Endothelial cell (in vitro differentiated cells): Measurements from ENCODE around the gene COPB2. TPM values are rescaled to one million over a fixed set of nuclear protein-coding genes. Genes with fewer than 3 reads are reported as not detected.

ENCODE experiments used
- DNase-seq: peaks from one replicate; pipeline ENCODE4 v3.0.0; 2021; ENCODE audit warnings: low spot score
- H3K27ac Mint-ChIP-seq: one replicate; pipeline ENCODE4 v1.8.0; 2021; ENCODE audit warnings: mixed read lengths, inconsistent platforms; ENCODE audit not compliant: unreplicated experiment
- H3K27me3 Mint-ChIP-seq: one replicate; pipeline ENCODE4 v1.8.0; 2021; ENCODE audit warnings: mild to moderate bottlenecking, moderate library complexity, mixed read lengths, inconsistent platforms; ENCODE audit not compliant: unreplicated experiment
- H3K36me3 Mint-ChIP-seq: one replicate; pipeline ENCODE4 v1.8.0; 2021; ENCODE audit warnings: mild to moderate bottlenecking, low read depth, mixed read lengths, inconsistent platforms; ENCODE audit not compliant: unreplicated experiment
- H3K4me1 Mint-ChIP-seq: one replicate; pipeline ENCODE4 v1.8.0; 2021; ENCODE audit warnings: mild to moderate bottlenecking, mixed read lengths, inconsistent platforms; ENCODE audit not compliant: unreplicated experiment
- H3K4me3 Mint-ChIP-seq: one replicate; pipeline ENCODE4 v1.8.0; 2021; ENCODE audit warnings: mild to moderate bottlenecking, mixed read lengths, inconsistent platforms; ENCODE audit not compliant: unreplicated experiment
- H3K9me3 Mint-ChIP-seq: one replicate; pipeline ENCODE4 v1.8.0; 2021; ENCODE audit warnings: mixed read lengths, inconsistent platforms; ENCODE audit not compliant: unreplicated experiment
- CTCF ChIP-seq: fragments of 200-600 bp; sonication (generic); IDR thresholded peaks from one replicate; pipeline ENCODE4 v1.5.0; 2021; ENCODE audit warnings: antibody characterized with exemption; ENCODE audit not compliant: unreplicated experiment
- total RNA-seq: library from RNA; stranded (reverse); fragmentation: NEBNext Ultra II Directional; extraction: Animal tissue kit (Norgen Biotek cat#: 25700); gene quantifications from one replicate; pipeline ENCODE4 v1.2.1, GENCODE V29; 2021; ENCODE audit not compliant: unreplicated experiment

The COPB2 gene
- total RNA-seq, 1 donor from 2014 or later = 140 TPM

- Mint-ChIP-seq H3K9me3 (no peaks in the 10 kb centered on the region), H3K4me3 (no peak overlapping the region), H3K27ac (no peak overlapping the region), H3K27me3 (peaks cover 12% of the 10 kb centered on the region), H3K36me3 (no peaks in the 10 kb centered on the region), H3K4me1 (peaks cover 7% of the 10 kb centered on the region)
- no peak for TF ChIP-seq CTCF
- no peak for DNase-seq
Observed at GRCh38 chr3:139311557-139311956, 77.9 kb downstream of the COPB2 start.

GRCh38 chr3:139310474-139310933, 78.9 kb downstream of the COPB2 start:
- no peak for TF ChIP-seq CTCF
- DNase-seq = no peak
- H3K9me3 Mint-ChIP-seq = no peaks in the 10 kb centered on the region
- H3K27me3 Mint-ChIP-seq = peaks cover 8% of the 10 kb centered on the region
- no peaks in the 10 kb centered on the region for H3K36me3 Mint-ChIP-seq
- H3K4me1 Mint-ChIP-seq = peaks cover 7% of the 10 kb centered on the region
- no peak overlapping the region for H3K4me3 Mint-ChIP-seq
- peak overlapping the region; percentile 42 for H3K27ac Mint-ChIP-seq

GRCh38 chr3:139309880-139310279, 79.6 kb downstream of the COPB2 start:
- H3K27me3 Mint-ChIP-seq = peaks cover 8% of the 10 kb centered on the region
- H3K4me3 Mint-ChIP-seq = no peak overlapping the region
- no peaks in the 10 kb centered on the region for H3K9me3 Mint-ChIP-seq
- DNase-seq = no peak
- no peak for TF ChIP-seq CTCF
- H3K4me1 Mint-ChIP-seq = peaks cover 7% of the 10 kb centered on the region
- H3K27ac Mint-ChIP-seq = no peak overlapping the region
- no peaks in the 10 kb centered on the region for H3K36me3 Mint-ChIP-seq

DNA sequence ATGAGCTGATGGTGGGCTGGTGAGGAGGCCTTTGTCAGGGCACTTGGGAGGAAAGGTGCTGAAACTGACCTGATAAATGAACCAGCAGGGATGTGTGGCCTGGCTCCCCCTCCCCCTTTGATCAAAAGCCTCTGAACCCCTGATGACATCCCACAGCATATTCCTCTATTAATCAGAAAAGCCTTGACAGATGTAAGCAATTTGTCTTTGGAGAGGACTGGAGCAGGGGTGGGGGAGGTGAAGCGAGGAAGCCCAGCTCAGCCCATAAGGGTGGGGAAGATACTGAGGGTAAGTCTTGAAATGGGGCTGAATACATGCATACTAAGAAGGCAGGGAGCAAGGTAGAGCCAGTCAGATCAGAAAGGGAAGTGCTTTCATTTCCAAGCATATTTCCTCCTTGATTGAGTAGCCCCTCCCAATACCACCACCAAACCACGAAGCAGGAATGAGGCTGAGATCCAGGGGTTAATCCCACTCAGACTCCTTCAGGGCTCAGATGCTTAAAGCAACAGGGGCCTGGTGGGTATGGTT, 80.3 kb downstream of the COPB2 start:
- Mint-ChIP-seq H3K4me3 (no peak overlapping the region), H3K27me3 (peaks cover 8% of the 10 kb centered on the region), H3K36me3 (no peaks in the 10 kb centered on the region), H3K9me3 (no peaks in the 10 kb centered on the region), H3K27ac (no peak overlapping the region), H3K4me1 (peaks cover 7% of the 10 kb centered on the region)
- no peak for TF ChIP-seq CTCF
- no peak for DNase-seq

- H3K27ac Mint-ChIP-seq = no peak overlapping the region
- peaks cover 7% of the 10 kb centered on the region for H3K4me1 Mint-ChIP-seq
- DNase-seq = no peak
- no peak overlapping the region for H3K4me3 Mint-ChIP-seq
- no peak for TF ChIP-seq CTCF
- H3K9me3 Mint-ChIP-seq = no peaks in the 10 kb centered on the region
- H3K27me3 Mint-ChIP-seq = peaks cover 8% of the 10 kb centered on the region
- no peaks in the 10 kb centered on the region for H3K36me3 Mint-ChIP-seq
Observed at GRCh38 chr3:139308560-139308959, 80.9 kb downstream of the COPB2 start.
